ENCODE measurements around the gene CCDC43.

GRCh38 chr17:44719444-44719843 is 29.9 kb upstream of the CCDC43 start:
- TF ChIP-seq CTCF (IDR thresholded peaks at IDR 0.05) (no peak), POLR2A (IDR thresholded peaks at IDR 0.05) (no peak)

Data from sigmoid colon (tissue), 3 donors.